COLO668 (cell line): ENCODE measurements around the gene FAM168A.

ENCODE experiments used
- DNase-seq: peaks from one replicate; lab custom pipeline; 2025; ENCODE audit not compliant: unreplicated experiment; lab: John Stamatoyannopoulos, UW

The FAM168A gene

GRCh38 chr11:73524774-73525173 lies 73.1 kb downstream of the FAM168A start:
- DNase-seq, result no peak

DNA sequence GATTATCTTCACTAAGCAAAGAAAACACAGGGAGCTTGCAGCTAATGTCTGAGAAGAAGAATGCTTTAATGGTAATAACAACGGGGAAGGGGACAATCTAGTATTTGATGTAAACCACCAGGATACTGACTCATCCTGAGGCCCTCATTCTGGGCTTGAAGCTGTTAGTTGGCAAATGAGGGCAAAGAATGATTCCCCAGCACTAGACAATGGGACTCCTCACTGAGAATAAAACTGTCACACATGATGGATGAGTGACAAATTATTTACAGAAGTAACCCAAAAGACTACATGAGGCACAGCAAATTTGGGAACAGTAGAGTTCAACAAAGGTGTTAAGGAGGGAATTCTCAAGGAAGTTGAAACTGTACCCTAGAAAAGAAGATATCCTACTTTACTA lies 76.3 kb downstream of the FAM168A start:
- no peak for DNase-seq

DNA sequence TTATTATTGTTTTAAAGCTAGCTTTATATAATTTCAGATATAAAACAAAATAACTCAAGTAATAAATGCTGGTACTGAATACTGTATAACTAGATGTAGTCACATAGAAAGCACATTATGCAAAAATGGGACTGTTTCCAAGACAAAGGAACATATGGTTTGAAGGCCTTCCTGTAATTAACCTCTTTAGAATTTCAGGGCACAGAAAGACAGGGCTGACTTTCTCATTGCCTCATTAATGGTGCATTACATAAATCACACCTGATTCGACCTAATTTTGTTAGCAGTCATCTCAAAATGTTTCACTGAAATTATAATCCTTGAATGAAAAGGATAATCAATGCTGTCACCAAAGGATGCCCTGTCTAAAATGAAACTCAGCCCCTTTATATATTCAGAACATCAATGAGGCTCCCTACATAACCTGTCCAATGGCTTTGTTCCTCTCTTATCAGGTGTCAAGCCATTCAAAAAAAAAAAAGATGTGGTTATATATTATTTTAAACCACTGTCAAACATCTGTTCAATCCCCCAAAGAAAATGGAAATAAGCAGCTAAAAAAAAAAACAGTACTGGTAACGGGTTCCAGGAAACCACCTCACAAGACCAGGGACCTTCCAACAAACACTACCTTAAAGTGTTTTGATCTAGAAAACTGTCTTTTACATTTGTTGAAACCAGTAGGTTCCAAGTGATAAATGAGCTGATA lies 77.4 kb downstream of the FAM168A start:
- no peak for DNase-seq

GRCh38 chr11:73519266-73519665 lies 78.6 kb downstream of the FAM168A start:
- no peak for DNase-seq

DNA sequence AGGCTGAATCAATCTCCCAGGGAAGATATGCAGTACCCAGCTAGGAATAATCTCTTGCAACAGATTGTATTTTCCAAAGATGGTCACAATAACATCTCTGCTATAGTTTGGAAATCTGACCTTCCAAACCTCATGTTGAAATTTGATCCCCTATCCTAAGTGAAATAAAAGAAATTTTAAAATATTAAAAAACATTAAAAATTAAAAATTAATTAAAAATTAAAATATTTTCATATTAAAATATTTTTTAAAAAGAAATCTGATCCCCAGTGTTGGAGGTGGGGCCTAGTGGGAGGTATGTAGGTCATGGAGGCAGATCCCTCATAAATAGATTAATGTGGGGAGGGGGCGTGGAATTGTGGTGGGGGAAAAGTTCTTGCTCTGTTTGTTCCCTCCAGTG lies 79.7 kb downstream of the FAM168A start:
- DNase-seq, result no peak

- no peak for DNase-seq
Observed at GRCh38 chr11:73516080-73516479, 81.8 kb downstream of the FAM168A start.

GRCh38 chr11:73513707-73514106 lies 84.2 kb downstream of the FAM168A start:
- no peak for DNase-seq

DNA sequence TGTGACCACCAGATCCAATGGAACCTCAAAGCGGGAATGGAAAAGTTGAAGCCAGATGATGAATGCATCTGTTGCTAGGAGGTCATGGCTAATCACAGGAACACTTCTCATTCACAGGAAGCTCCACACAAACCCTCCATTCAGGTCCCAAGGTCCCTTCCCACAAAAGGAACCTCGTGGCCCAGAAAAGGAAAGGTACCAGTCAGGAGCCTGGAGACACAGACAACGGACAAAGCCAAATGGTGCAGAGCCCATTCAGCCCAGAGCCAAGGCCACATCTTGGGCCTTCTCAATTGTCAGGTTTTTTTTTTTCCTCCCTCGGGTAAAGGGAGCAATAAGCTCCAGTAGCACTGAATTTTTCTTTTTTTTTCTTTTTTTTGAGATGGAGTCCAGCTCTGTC lies 87.0 kb downstream of the FAM168A start:
- DNase-seq, result no peak

DNA sequence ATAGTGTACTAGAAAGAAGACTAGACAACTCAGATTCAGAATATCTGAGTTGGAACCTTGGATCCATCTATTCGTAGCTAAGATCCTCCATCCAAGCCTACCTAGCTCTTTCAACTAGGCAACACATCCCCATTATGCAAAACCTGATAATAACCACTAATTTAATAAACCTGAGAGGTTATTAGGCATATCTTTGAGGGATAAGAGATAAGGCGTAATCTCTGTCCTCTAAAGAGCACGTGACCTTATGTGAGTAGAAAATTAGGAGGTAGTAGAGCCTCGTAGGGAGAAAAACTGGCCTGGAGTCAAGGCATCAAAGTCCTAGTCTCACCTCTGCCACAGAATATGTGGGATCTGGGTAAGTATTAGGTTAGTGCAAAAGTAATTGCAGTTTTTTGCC lies 87.8 kb downstream of the FAM168A start:
- DNase-seq, result no peak

GRCh38 chr11:73509188-73509587 lies 88.7 kb downstream of the FAM168A start:
- DNase-seq, result no peak

DNA sequence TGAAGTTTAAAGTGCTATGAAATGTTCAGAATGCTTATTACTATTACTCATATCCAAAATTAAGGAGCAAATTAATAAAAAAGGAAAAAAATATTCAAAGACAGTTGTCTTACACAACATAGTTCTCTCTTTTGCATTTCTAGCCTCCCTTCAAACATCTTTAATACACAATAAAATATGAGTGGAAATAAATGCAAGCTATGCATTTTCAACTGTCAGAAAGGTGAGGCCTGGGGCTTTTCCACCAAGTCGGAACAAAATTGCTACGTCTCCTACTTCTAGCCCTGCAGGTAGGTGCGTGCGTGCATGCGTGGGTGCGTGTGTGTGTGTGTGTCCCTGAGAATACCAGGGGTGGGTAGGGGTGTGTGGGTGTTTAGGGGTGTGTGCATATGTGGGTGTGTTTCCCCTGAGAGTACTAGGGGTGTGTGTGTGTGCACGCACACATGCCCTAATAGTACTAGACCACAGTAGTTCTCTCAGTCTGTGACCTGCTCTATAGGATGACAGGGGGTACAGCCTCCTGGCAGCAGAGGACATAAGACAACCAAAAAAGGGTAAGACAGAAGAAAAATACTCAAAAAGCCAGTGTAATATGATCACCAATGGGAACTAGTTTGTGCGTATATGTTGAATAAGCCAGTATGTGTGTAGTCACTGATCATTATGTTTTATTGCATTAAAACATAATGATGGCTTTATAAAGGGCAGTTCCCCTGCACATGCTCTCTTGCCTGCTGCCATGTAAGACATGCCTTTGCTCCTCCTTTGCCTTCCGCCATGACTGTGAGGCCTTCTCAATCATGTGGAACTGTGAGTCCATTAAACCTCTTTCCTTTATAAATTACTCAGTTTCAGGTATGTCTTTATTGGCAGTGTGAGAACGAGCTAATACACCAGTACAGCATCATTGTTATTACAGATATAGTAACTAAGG lies 89.4 kb downstream of the FAM168A start:
- no peak for DNase-seq

DNA sequence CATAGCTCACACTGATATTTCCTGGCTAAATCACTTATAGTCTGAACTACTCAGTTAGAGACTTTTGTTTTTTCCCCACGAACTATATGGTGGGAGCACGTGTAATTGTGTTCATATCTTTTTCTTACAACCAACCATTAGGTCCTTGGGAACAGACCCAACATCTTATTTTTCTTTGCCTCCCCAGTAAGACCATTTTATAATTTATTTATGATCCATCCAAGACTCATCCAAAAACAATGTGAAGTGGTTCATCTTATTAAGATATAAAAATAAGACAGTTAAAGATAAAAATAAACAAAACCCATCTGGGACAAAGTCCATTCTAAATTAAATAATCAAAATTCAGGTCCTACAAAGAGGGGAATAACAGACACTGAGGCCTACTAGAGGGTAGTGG lies 90.8 kb downstream of the FAM168A start:
- no peak for DNase-seq

DNA sequence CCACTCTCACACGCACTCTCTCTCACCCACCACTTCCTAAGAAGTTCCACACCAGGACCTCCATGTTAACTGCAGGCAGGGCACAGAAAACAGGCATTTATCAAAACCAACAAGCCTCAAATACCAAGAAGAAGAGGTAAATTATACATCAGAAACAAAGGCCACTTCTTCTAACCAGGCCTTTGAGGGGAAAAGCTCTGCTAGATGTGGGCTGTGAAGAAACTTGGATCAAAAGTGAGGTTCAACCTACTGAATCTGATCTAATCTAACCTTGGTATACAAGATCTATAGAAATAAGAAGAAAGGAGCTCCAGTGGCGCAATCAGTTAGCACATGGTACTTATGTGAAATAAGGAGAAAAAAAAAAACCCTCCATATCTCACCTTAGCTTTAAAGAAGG lies 91.9 kb downstream of the FAM168A start:
- no peak for DNase-seq

DNA sequence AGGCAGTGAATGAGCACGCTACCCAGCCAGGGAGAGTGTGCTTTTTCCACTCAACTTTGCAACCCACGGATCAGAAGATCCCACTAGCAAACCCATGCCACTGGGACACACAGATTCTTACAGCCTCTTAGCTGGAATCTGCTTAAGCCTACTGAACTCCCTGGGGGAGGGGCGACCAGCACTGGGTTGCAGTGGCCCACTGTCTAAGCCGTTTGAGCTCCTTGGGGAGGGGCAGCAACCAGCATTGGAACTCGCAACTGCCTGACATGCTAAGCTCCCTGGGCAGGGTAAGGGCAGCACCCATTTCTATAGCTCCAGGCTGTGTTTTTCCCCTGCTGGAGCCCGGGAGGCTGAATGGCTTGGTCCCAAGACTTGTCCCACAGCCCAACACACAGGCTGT lies 99.6 kb downstream of the FAM168A start:
- DNase-seq, result no peak

DNA sequence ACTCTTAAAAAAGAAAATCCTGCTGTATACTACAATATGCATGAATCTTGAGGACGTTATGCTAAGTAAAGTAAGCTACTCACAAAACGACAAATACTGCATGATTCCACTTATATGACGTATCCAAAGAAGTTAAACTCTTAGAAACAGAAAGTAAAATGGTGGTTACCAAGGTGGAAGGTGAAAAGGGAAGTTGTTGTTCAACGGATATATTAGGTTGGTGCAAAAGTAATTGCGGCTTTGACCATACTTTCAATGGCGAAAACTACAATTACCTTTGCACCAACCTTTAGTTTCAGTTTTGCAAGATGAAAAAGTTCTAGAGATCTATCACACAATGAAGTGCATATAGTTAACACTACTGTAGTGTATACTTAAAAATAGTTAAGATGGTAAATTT lies 101.8 kb downstream of the FAM168A start:
- DNase-seq, result no peak

GRCh38 chr11:73495731-73496130 lies 102.2 kb downstream of the FAM168A start:
- no peak for DNase-seq

DNA sequence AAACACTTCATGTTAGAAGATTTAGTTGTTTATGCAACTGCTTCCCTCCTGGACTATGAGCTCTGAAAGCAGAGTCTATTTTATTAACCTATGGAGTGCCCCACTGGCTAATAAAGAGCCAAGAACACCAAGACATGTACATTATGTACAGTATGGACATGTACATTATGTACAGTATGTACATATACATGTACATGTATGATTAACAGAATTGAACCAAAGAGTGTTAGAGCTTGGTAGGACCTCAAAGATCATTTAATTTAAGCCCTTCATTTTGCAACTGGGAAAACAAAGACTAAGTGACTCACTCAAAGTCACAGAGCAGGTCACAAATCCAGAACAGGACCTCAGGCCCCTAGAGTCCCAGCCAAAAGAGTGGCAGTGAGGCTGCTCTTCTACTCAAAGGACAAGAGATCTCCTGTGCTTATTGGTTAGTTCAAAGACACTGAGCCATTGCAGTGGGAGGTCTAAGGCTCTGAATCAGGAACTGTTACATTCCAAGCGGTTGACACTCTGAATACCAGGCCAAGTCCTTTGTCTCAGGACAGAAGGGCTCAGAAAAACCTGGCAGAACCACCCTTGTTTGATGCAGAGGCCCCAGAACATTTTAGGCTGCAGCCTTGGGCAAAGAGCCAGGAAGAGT lies 103.8 kb downstream of the FAM168A start:
- DNase-seq, result no peak

- DNase-seq, result no peak
Observed at GRCh38 chr11:73481626-73482025, 116.3 kb downstream of the FAM168A start.

GRCh38 chr11:73480677-73481076 lies 117.2 kb downstream of the FAM168A start:
- DNase-seq, result no peak

DNA sequence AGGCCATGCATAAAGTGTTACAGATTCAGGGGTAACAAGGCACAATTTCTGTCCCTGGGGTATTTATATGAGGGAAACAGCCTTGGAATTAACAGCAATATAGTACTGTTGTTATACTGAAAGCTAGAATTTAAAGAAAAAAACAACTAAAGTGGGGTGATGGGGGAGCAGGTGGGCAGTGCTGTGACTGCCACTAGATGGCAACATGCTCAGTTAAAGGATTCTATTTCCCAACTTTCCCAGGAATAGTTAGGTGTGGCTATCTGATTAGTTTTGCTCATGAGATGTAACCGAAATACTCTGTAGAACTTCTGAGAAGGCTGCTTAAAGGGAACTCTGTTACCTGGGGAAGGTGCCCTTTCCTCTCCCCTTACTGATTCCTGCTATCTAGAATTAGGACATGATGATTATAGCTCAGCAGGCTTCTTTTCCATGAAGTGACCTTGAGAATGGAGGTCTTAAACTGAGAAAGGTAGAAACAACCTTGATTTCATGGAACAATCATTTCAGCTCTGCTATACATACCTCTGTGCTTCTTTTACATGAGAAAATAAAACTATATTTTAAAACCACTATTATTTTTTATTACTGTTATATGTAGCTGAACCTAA lies 119.1 kb downstream of the FAM168A start:
- no peak for DNase-seq

- no peak for DNase-seq
Observed at GRCh38 chr11:73477518-73477917, 120.4 kb downstream of the FAM168A start.
